ENCODE data around the gene ERGIC1.

- TF ChIP-seq CTCF (IDR thresholded peaks at IDR 0.05; ENCODE audit: low read depth, low read length, poor library complexity, severe bottlenecking) (no peak), EZH2phosphoT487 (IDR thresholded peaks at IDR 0.05; ENCODE audit: borderline replicate concordance, low read length) (no peak)
Observed at GRCh38 chr5:172941067-172941516, 107.0 kb downstream of the ERGIC1 start.
